ENCODE measurements around the gene METTL14.

DNA sequence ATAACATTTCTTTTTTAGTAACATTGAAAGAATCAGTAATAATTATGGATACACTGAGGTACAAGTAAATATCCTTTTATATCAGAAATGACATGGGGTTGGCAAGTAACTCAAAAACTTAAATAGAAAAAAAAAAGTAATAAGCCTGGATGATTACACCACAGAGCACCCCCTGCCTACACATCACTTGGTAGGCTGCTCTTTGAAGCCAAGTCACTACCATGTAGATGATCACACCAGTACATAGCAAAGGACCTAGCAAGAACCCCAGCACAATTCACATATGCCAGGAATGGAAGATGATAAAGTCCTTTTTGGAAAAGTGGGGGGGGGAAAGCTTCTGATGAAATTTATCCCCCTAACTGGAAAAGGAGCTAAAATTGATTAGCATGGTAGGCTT is 56.9 kb downstream of the METTL14 start:
- no peak for TF ChIP-seq CTCF (IDR thresholded peaks at IDR 0.05; ENCODE audit: low read length)
- TF ChIP-seq EZH2 (optimal IDR thresholded peaks at IDR 0.05; ENCODE audit: low read depth, low read length) = no peak
- no peak for TF ChIP-seq EZH2phosphoT487 (IDR thresholded peaks at IDR 0.05; ENCODE audit: low read length)

All from MM.1S (cell line).